Peyer's patch (tissue), 4 donors: ENCODE results near the gene SLC25A11.

Experiments used
- POLR2A ChIP-seq, 2 donors: fragments of 450-650 bp; IDR thresholded peaks; one replicate each; pipeline ENCODE4 v1.5.1; 2017; ENCODE audit warnings: antibody characterized with exemption in 2 of 2, mild to moderate bottlenecking in 2 of 2, moderate library complexity in 2 of 2
- TF ChIP-seq, protein P1 (sequence below), 6 experiments: fragments of 450-650 bp in 4 of 6; fragments of 200-600 bp in 2 of 6; sonication (generic) in 1 of 6; IDR thresholded peaks; one replicate each; pipeline ENCODE4 v1.5.1; 2017 to 2019; ENCODE audit warnings: antibody characterized with exemption in 6 of 6, mild to moderate bottlenecking in 3 of 6, moderate library complexity in 1 of 6

DNA sequence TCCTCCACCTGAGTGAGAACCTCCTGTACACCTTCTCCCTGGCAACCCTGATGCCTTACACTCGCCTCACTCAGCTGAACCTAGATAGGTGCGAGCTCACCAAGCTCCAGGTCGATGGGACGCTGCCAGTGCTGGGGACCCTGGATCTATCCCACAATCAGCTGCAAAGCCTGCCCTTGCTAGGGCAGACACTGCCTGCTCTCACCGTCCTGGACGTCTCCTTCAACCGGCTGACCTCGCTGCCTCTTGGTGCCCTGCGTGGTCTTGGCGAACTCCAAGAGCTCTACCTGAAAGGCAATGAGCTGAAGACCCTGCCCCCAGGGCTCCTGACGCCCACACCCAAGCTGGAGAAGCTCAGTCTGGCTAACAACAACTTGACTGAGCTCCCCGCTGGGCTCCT is 7.1 kb downstream of the SLC25A11 start:
- TF ChIP-seq, protein P1, sequence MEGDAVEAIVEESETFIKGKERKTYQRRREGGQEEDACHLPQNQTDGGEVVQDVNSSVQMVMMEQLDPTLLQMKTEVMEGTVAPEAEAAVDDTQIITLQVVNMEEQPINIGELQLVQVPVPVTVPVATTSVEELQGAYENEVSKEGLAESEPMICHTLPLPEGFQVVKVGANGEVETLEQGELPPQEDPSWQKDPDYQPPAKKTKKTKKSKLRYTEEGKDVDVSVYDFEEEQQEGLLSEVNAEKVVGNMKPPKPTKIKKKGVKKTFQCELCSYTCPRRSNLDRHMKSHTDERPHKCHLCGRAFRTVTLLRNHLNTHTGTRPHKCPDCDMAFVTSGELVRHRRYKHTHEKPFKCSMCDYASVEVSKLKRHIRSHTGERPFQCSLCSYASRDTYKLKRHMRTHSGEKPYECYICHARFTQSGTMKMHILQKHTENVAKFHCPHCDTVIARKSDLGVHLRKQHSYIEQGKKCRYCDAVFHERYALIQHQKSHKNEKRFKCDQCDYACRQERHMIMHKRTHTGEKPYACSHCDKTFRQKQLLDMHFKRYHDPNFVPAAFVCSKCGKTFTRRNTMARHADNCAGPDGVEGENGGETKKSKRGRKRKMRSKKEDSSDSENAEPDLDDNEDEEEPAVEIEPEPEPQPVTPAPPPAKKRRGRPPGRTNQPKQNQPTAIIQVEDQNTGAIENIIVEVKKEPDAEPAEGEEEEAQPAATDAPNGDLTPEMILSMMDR (IDR thresholded peaks at IDR 0.05): no peak
- TF ChIP-seq POLR2A (IDR thresholded peaks at IDR 0.05): no peak
